Thyroid gland (tissue), 4 donors: ENCODE measurements around the gene SNX22.

Experiments used
- CTCF ChIP-seq, 6 experiments: fragments of 200-600 bp in 3 of 6; fragments of 450-650 bp in 3 of 6; sonication (generic) in 3 of 6; IDR thresholded peaks; one replicate each; pipeline ENCODE4 v1.5.1; 2016 to 2019; ENCODE audit warnings: antibody characterized with exemption in 6 of 6, mild to moderate bottlenecking in 2 of 6, inconsistent platforms in 1 of 6, moderate library complexity in 1 of 6
- POLR2A ChIP-seq, 2 donors: fragments of 450-650 bp; IDR thresholded peaks; one replicate each; pipeline ENCODE4 v1.6.1; 2017; ENCODE audit warnings: antibody characterized with exemption in 2 of 2, mild to moderate bottlenecking in 2 of 2, moderate library complexity in 1 of 2

GRCh38 chr15:64130159-64130558 is 21.4 kb upstream of the SNX22 start:
- TF ChIP-seq CTCF (IDR thresholded peaks at IDR 0.05) = no peak
- peak in 1 of 2 donors; percentile 52 for TF ChIP-seq POLR2A (IDR thresholded peaks at IDR 0.05)
